GM21529 (cell line): ENCODE data around the gene SH3RF1.
"Not testable (repeated sequence)": the region's sequence is repeated elsewhere in the genome, so short reads cannot be mapped to it uniquely, and the experiment has no call there.

Experiments used
- ATAC-seq: cut with Tn5 transposase; IDR thresholded peaks from one replicate; pipeline ENCODE4 v1.9.1; 2021; ENCODE audit not compliant: unreplicated experiment

Gene SH3RF1

GRCh38 chr4:169277838-169278237, 7.1 kb upstream of the SH3RF1 start:
- not testable (repeated sequence) for ATAC-seq

GRCh38 chr4:169275180-169275579, 4.4 kb upstream of the SH3RF1 start:
- ATAC-seq: no peak

DNA sequence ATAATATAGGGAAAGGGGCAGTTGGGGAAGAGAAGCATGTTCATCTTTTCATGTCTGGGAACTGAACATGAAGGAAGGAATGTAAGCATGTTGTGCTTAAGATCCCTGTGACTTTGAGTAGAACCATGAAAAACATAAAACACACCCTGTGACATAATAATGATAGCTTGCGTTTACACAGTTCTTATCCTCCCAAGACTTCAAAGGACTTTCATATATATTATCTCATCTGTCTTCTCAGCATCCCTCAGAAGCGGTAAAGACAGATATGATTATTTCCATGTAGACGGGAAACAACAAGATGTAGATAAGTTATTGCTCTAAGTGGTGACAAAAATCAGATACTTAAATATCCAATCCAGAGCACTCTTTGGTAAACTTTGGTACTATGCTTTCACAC, 3.3 kb upstream of the SH3RF1 start:
- no peak for ATAC-seq

DNA sequence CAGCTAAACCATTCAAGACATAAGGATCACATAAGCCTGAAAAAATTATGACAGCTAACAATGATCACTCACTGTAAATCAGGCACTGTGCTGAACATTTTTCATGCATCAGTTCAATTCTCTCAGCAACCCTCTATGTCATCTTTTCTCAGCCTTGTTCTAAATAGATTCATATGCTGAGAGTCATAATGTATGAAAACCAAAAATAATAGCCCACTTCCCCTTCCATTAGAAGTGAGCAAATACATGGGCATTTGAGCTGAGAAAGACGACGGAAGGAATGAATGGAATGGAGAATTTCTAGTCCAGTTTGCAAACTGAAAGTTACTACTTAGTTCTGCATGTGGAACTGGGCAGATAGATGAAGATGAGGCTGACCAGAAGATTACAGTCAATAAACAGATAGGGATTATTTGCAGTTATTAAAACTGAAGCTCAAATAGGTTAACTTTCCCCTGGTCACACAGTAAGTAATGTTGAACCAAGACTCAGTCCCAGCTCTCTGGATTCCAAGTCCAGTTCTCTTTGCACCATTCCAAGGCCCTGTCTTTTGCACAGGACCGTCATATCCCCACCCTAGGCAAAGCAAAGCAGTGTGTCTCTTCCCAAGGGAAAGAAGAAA, 1.6 kb upstream of the SH3RF1 start:
- ATAC-seq: peak; percentile 16

DNA sequence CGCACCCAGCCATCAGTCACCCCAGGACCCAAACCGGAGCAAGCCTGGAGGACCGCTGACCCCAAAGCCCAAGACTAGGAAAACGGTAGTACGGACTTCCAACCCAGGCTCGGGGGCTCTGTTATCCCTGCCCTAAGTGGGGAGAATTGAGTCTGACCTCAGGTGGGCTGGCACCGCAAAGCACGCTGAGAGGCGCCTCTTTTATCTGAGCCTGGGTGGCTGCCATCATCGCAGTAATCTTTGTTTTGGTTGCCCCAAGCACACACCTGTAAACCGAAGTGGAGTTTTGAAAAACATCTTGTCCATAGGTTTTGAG, 894 bp upstream of the SH3RF1 start:
- ATAC-seq: peak; percentile 1

- ATAC-seq: peak; percentile 48
Observed at GRCh38 chr4:169269916-169270809, 593 bp downstream of the SH3RF1 start.

GRCh38 chr4:169268951-169269760, 1.6 kb downstream of the SH3RF1 start:
- no peak for ATAC-seq

DNA sequence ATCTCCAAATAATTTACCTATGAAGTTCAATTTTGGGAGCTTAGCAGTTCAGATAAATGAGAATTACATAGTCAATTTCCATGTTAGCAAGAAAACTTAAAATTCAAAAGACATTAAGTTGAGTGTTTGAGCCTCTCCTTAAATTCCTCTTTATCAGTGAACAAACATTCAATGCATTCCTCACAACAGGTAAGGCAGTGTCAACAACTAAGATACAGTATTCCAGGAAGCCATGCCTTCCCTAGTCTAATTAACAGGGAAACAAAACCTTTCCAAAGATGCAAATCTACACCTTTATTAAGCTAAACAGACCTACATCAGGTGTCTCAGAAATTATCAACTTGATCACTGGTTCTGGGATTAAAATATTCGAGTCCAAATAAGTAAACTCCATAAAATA, 3.7 kb downstream of the SH3RF1 start:
- ATAC-seq: no peak

- ATAC-seq: no peak
Observed at GRCh38 chr4:169266661-169267060, 4.1 kb downstream of the SH3RF1 start.

DNA sequence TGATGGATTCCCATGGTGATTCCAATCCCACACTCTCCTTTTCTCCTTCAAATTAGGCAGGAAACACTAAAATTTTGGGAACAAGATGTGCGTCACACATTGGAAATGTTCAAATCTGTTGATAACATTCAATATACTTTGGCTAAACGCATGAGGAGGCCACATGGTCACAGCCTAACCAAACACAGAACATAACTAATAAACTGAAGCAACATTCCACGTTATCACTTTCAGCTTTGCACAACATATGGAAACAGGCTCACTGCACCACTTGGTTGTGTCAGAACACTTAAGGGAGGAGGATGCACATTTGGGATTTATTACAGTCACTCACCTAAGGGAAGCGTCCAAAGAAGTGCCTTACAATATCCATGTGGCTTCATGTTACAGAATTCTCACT, 4.7 kb downstream of the SH3RF1 start:
- no peak for ATAC-seq

GRCh38 chr4:169263791-169264392, 6.9 kb downstream of the SH3RF1 start:
- ATAC-seq: no peak

GRCh38 chr4:169260217-169260866, 10.4 kb downstream of the SH3RF1 start:
- ATAC-seq: no peak

- no peak for ATAC-seq
Observed at GRCh38 chr4:169259271-169259670, 11.5 kb downstream of the SH3RF1 start.

DNA sequence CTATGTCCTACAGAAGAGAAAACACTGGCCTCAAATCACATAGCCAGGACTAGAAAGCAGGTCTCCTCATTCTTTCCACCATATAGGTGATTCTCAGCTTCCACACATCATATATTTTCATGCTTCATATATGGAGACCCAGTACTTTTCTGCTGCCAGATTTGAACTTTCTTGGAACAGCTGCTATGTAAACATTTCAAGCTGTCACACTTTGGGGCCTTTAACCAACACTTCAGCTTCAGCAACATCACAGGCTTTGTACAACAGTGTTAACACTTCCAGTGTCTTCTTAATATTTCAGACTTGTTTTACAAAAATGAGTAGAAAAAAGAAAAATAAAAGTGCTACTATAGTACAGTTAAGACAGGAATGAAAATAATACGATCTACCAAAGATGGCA, 12.6 kb downstream of the SH3RF1 start:
- ATAC-seq: no peak

DNA sequence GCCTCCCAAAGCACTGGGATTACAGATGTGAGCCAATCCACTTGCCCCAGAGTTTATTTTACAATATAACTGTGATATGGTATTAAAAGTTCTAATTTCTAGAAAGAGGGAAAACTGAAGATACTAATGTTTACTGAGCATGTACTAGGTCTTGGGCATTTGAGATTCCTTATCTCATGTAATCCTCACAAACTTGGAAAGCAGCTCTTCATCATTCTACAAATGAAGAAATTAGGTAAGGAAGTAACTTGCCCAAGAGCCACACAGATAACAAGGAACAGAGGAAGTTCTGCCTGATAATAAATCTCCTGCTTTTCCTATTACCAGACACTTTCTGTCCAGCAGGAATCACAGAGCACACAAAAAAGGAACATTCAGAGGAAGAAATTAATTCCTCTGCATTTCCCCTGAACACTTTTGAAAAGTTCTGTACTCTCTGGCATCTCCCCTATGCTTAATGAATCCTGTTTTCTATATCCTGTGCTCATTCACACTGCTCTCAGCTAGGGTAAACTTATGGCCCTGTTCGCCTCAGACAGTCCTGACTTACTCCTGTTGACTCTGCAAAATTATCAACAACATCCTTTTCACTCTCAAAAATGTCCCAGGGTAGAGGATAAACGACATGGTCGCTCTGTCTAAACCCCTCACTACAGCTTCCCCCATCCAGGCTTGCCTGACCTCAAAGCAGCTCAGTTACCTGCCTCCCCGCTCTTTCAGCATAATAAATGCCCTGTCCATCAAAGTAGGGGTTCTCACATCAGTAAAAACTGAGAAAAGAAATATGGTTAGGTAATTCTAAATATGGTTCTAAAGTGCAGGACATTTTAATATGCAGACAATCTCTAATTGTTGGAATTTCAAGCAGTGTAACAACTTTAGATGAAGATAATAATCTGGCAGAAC, 13.6 kb downstream of the SH3RF1 start:
- no peak for ATAC-seq

DNA sequence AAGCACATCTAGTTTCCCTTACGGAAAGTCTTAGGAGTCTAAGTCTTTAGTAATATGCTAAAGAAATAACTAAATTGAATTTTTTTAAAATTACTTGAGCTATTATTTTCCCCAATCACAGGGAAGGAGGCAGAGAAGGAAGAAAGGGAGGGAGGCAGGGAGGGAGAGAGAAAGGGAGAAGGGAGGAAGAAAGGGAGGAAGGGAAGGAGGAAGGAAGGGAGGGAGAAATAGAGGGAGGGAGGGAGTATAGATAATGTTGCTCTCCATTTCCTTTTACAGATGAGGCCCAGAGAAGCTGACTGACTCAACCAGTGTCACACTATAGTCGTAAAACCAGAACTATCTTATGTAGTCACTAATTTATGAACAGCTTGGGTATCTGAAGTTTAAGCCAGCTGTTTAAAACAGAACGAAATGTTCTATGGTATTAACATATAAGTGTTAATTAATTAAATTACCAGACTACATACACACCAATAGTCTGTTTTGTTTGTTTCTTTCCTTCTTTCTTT, 14.6 kb downstream of the SH3RF1 start:
- ATAC-seq: no peak

DNA sequence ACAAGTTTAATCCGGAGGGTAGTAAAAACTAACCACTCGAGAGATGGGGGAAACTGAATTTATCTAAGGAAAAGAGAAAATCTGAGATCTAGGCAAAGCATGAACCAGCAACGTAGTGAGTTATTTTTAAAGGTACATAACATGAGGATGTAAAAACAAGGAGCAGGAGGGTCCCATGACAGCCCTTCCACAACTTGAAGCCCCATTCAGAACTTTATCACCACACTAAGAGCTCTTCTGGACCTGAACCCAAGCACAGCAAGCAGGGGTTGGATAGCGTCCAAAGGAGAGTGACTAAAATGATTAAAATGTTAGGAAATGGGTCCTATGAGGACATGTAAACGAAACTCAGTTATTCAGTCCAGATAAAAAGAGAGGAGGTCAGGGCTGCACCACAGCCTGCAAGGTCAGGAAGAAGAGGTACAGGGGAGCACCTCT, 16.2 kb downstream of the SH3RF1 start:
- ATAC-seq: no peak

DNA sequence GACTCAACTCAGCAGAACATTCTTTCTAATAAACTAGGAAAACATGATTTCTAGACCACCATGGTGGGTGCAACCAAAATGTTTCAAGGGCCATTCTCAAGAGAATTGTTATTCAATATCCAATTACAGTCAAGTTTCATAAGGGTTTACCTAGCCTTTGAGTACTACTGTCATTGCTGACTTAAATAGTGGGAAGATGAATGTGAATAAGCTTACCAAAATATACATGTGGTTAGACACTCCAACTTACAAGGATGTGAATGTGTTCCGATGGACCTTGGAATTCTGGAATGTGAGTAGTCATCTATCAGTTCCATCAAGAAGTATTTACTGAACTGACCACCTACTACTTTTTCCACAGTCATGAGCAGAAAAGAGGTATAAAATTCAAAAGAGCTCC, 16.9 kb downstream of the SH3RF1 start:
- ATAC-seq: no peak

DNA sequence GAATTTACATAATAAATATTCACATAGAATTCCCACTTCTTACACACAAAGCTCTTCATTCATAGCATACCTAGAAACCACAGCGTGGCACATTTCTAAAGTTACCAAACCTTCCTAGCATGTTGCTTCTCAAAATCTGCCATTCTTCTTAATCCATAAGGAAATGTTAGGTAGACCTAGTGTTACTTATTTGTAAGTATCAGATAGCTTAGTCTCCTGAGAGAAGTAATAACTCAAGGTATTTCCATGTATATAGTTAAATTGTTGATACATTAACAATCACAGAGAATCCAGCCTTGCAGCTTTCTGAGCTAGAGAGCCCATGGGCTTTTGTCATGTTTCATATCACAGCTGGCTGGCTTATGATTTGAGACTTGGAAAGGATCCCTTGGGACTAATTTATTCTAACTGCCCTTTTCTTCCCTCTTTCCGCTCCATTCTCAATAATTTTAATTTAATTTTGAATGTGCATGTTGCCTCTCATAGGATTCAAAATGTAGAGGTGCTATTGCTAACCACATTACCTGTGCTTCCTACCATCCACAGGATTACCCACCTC, 17.6 kb downstream of the SH3RF1 start:
- ATAC-seq: no peak
